KBM-7 (cell line): ENCODE data around the gene FOSL1.
A peak's percentile ranks its signal among the peaks of the same experiment; 100 is the strongest.

Source experiments
- DNase-seq: peaks from one replicate; pipeline ENCODE4 v3.0.0-alpha.2; 2015
- in situ Hi-C: fragments of 300-500 bp; cut with MboI; formaldehyde crosslinking; loops from 2 replicates; pipeline ENCODE4 v1.14.3; 2020; ENCODE audit warnings: low sequenced_read_pairs, low pct_unique_long_range_greater_than_20kb, mixed read lengths

FOSL1 gene

GRCh38 chr11:65900125-65900898, at the start of gene FOSL1:
FOSL1 (minus strand) TSS chr11:65900388; CDS start chr11:65900339, 49 bp downstream.
- peak; percentile 95 for DNase-seq
- in situ Hi-C loops = no loop called here

GRCh38 chr11:65947603-65948125, 47.5 kb upstream of the FOSL1 start:
- DNase-seq = no peak
- in situ Hi-C loops = no loop called here

- in situ Hi-C loops = no loop called here
- DNase-seq = no peak
These were observed 46.9 kb upstream of the FOSL1 start for GRCh38 chr11:65947133-65947532.

GRCh38 chr11:65946655-65947054, 46.5 kb upstream of the FOSL1 start:
- in situ Hi-C loops = no loop called here
- DNase-seq = no peak

GRCh38 chr11:65945941-65946558, 45.9 kb upstream of the FOSL1 start:
- no peak for DNase-seq
- in situ Hi-C loops = no loop called here

GRCh38 chr11:65945430-65945911, 45.3 kb upstream of the FOSL1 start, which contains the start of gene TSGA10IP:
TSGA10IP (plus strand) TSS chr11:65945480; CDS start chr11:65945676, 196 bp downstream.
- in situ Hi-C loops = no loop called here
- no peak for DNase-seq

- no peak for DNase-seq
- in situ Hi-C loops = no loop called here
These were observed 44.6 kb upstream of the FOSL1 start for GRCh38 chr11:65944767-65945166.

GRCh38 chr11:65944191-65944590, 44.0 kb upstream of the FOSL1 start:
- in situ Hi-C loops = no loop called here
- DNase-seq = no peak

- no peak for DNase-seq
- in situ Hi-C loops = no loop called here
These were observed 42.3 kb upstream of the FOSL1 start for GRCh38 chr11:65942531-65942930.

- in situ Hi-C loops = no loop called here
- DNase-seq = no peak
These were observed 41.6 kb upstream of the FOSL1 start for GRCh38 chr11:65941720-65942310.

GRCh38 chr11:65937766-65938165, 37.6 kb upstream of the FOSL1 start:
- in situ Hi-C loops = no loop called here
- DNase-seq = no peak

- DNase-seq = no peak
- in situ Hi-C loops = no loop called here
These were observed 33.8 kb upstream of the FOSL1 start for GRCh38 chr11:65934014-65934413.

- DNase-seq = peak; percentile 40
These were observed 32.4 kb upstream of the FOSL1 start for GRCh38 chr11:65932558-65932919.

GRCh38 chr11:65931773-65932557, 31.8 kb upstream of the FOSL1 start:
- DNase-seq = no peak
- in situ Hi-C loops = no loop called here

More at GRCh38 chr11:65932558-65932919, 32.4 kb upstream of the FOSL1 start:
- in situ Hi-C loops = no loop called here

- no peak for DNase-seq
- in situ Hi-C loops = no loop called here
These were observed 28.5 kb upstream of the FOSL1 start for GRCh38 chr11:65928667-65929066.

GRCh38 chr11:65927904-65928397, 27.8 kb upstream of the FOSL1 start:
- peak; percentile 78 for DNase-seq
- in situ Hi-C loops = no loop called here

- DNase-seq = no peak
- in situ Hi-C loops = no loop called here
These were observed 25.2 kb upstream of the FOSL1 start for GRCh38 chr11:65925397-65925796.

- no peak for DNase-seq
- in situ Hi-C loops = no loop called here
These were observed 22.4 kb upstream of the FOSL1 start for GRCh38 chr11:65922565-65922964.

GRCh38 chr11:65921876-65922275, 21.7 kb upstream of the FOSL1 start:
- in situ Hi-C loops = no loop called here
- DNase-seq = no peak
